Prostate gland (tissue), 2 donors: ENCODE measurements around the gene IL18R1.

Experiments
- POLR2A ChIP-seq: fragments of 450-650 bp; IDR thresholded peaks from one replicate; pipeline ENCODE4 v1.6.1; 2016; ENCODE audit warnings: antibody characterized with exemption, mild to moderate bottlenecking
- POLR2AphosphoS5 ChIP-seq: sonication (generic); formaldehyde crosslinking; IDR thresholded peaks from one replicate; pipeline ENCODE4 v1.6.1; 2017; ENCODE audit warnings: antibody characterized with exemption
- TF ChIP-seq, protein P1 (sequence below), 4 experiments: fragments of 200-600 bp in 2 of 4; fragments of 450-650 bp in 2 of 4; sonication (generic) in 2 of 4; IDR thresholded peaks; 1 replicate in 3 of 4; 2 replicates in 1 of 4; pipeline ENCODE4 v1.5.1; 2016 to 2019; ENCODE audit warnings: antibody characterized with exemption in 4 of 4, mild to moderate bottlenecking in 2 of 4, moderate library complexity in 2 of 4

DNA sequence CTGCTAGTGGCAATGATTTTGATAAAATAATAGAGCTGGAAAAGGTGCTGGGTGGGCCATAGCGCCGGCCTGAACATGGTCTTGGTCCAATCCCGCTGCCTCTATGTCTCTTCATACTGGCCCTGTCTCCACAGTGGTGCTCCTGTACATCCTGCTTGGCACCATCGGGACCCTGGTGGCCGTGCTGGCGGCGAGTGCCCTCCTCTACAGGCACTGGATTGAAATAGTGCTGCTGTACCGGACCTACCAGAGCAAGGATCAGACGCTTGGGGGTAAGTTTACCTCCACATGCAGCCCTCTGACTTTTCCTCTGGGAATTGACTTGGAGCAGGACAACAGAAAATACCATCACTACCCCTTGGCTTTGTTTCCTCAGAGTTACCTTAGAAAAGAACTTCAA, 91.3 kb downstream of the IL18R1 start:
- no peak for TF ChIP-seq POLR2A
- no peak for TF ChIP-seq POLR2AphosphoS5
- TF ChIP-seq, protein P1, sequence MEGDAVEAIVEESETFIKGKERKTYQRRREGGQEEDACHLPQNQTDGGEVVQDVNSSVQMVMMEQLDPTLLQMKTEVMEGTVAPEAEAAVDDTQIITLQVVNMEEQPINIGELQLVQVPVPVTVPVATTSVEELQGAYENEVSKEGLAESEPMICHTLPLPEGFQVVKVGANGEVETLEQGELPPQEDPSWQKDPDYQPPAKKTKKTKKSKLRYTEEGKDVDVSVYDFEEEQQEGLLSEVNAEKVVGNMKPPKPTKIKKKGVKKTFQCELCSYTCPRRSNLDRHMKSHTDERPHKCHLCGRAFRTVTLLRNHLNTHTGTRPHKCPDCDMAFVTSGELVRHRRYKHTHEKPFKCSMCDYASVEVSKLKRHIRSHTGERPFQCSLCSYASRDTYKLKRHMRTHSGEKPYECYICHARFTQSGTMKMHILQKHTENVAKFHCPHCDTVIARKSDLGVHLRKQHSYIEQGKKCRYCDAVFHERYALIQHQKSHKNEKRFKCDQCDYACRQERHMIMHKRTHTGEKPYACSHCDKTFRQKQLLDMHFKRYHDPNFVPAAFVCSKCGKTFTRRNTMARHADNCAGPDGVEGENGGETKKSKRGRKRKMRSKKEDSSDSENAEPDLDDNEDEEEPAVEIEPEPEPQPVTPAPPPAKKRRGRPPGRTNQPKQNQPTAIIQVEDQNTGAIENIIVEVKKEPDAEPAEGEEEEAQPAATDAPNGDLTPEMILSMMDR (IDR thresholded peaks at IDR 0.05) = no peak
